GM23338 (cell line): ENCODE measurements around the gene TOM1.

Experiments used
- EZH2 ChIP-seq: fragments of 200-600 bp; sonication (generic); IDR thresholded peaks from one replicate; pipeline ENCODE4 v1.8.0; 2017; ENCODE audit warnings: antibody characterized with exemption, mild to moderate bottlenecking, low read depth; ENCODE audit not compliant: unreplicated experiment
- EZH2phosphoT487 ChIP-seq: fragments of 200-600 bp; sonication (generic); IDR thresholded peaks from one replicate; pipeline ENCODE4 v1.8.1; 2018; ENCODE audit warnings: antibody characterized with exemption; ENCODE audit not compliant: unreplicated experiment
- NANOG ChIP-seq: IDR thresholded peaks from 2 replicates; pipeline ENCODE4 v1.6.1; 2016; ENCODE audit warnings: antibody characterized with exemption, borderline replicate concordance
- POLR2AphosphoS5 ChIP-seq: IDR thresholded peaks from 2 replicates; pipeline ENCODE4 v1.6.1; 2016; ENCODE audit warnings: antibody characterized with exemption, low read depth
- STAT1 ChIP-seq: IDR thresholded peaks from one replicate; pipeline ENCODE4 v1.6.1; 2016; ENCODE audit warnings: antibody characterized with exemption; ENCODE audit not compliant: unreplicated experiment
- TF ChIP-seq, protein P1 (sequence below), 2 experiments: fragments of 200-600 bp in 1 of 2; sonication (generic) in 1 of 2; conservative IDR thresholded peaks; 2 replicates each; pipeline versions ENCODE4 v1.5.1 to v1.6.1; 2016 to 2017; ENCODE audit warnings: antibody characterized with exemption in 2 of 2, low read depth in 2 of 2, mild to moderate bottlenecking in 2 of 2, moderate library complexity in 1 of 2
- TF ChIP-seq, protein P2 (sequence below): IDR thresholded peaks from 2 replicates; pipeline ENCODE4 v1.6.1; 2016; ENCODE audit warnings: antibody characterized with exemption

DNA sequence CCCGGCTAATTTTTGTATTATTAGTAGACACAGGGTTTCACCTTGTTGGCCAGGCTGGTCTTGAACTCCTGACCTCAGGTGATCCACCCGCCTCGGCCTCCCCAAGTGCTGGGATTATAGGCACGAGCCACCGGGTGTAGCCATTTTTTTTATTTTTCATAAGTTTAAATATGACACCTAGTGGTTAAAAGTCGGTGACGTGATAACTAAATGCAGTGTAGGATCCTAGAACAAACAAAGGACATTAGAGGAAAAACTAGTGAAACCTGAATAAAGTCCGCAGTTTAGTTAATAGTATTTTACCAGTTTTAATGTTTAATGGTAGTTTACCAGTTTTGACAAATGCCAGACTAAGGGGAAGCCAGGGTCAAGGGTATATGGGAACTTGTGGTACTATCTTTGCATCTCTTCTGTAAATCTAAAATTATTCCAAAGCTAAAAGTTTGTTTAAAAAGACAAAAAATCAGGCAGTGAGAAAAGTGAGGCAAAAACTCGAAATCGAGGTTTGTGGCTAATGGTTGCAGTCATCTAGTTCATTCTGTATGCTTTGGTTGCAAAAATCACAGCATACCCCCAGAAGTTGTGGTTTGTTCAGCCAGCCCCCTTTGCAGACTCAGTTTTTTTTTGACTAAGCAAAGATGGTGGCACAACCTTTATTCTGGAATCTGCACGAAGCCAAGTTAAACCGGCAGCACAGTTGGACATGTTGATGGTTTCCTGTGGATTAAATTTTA, 29.6 kb downstream of the TOM1 start:
- TF ChIP-seq EZH2, result no peak
- TF ChIP-seq, protein P1, sequence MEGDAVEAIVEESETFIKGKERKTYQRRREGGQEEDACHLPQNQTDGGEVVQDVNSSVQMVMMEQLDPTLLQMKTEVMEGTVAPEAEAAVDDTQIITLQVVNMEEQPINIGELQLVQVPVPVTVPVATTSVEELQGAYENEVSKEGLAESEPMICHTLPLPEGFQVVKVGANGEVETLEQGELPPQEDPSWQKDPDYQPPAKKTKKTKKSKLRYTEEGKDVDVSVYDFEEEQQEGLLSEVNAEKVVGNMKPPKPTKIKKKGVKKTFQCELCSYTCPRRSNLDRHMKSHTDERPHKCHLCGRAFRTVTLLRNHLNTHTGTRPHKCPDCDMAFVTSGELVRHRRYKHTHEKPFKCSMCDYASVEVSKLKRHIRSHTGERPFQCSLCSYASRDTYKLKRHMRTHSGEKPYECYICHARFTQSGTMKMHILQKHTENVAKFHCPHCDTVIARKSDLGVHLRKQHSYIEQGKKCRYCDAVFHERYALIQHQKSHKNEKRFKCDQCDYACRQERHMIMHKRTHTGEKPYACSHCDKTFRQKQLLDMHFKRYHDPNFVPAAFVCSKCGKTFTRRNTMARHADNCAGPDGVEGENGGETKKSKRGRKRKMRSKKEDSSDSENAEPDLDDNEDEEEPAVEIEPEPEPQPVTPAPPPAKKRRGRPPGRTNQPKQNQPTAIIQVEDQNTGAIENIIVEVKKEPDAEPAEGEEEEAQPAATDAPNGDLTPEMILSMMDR (conservative IDR thresholded peaks at IDR 0.05; ENCODE audit: low read depth in 2 of 2), result no peak
- no peak for TF ChIP-seq EZH2phosphoT487
- no peak for TF ChIP-seq POLR2AphosphoS5
- TF ChIP-seq, protein P2, sequence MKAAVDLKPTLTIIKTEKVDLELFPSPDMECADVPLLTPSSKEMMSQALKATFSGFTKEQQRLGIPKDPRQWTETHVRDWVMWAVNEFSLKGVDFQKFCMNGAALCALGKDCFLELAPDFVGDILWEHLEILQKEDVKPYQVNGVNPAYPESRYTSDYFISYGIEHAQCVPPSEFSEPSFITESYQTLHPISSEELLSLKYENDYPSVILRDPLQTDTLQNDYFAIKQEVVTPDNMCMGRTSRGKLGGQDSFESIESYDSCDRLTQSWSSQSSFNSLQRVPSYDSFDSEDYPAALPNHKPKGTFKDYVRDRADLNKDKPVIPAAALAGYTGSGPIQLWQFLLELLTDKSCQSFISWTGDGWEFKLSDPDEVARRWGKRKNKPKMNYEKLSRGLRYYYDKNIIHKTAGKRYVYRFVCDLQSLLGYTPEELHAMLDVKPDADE, result no peak
- no peak for TF ChIP-seq STAT1
- TF ChIP-seq NANOG, result no peak
